ENCODE measurements around the gene VPS16. TPM values are rescaled to one million over a fixed set of nuclear protein-coding genes. Genes with fewer than 3 reads are reported as not detected.
A peak's percentile ranks its signal among the peaks of the same experiment; 100 is the strongest.

VPS16 gene
- total and polyA plus RNA-seq, 2 of the 13 experiments (the other 11 are each of a cell fraction or from before 2014, with no cell fraction given) = 34.2 to 35.4 TPM

DNA sequence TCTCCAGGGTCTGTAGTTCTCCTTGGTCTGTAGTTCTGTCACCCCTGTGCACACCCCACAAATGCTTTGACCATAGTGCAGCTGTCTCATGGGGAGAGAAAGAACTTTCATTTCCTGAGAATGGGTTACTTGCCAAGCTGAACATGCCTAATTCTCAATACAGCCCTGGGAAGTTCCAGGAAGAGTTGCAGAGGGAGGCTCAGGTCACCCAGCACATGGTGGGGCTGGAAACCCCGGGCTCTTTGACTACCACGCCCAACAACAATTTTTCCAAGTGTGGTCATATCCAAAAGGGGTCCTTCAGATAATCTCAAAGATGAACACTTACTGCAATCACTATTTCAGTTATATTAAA is 30.5 kb downstream of the VPS16 start:
- H3K9ac ChIP-seq (ENCODE audit: insufficient read depth, low read depth, low read length) = 0 out of 2 replicates have a peak overlapping the region, but pooled peaks have one; percentile 1
- BruUV-seq (replicated peaks) = no TSS peak
- no peaks in the 10 kb centered on the region for H4K20me1 ChIP-seq (ENCODE audit: insufficient read depth, low read length)
- H3K79me2 ChIP-seq (ENCODE audit: insufficient read depth, low read length) = peaks cover 24% of the 10 kb centered on the region
- H3K4me2 ChIP-seq (ENCODE audit: low read depth, low read length) = peak overlapping the region; percentile 96
- ATAC-seq (no peak), FAIRE-seq (no peak), DNase-seq (ENCODE audit: low spot score) (no peak)
- H3K27ac ChIP-seq (ENCODE audit: extremely low read length, insufficient read depth, low read length) = no peak overlapping the region
- peaks cover 0 to 2% of the 10 kb centered on the region in 2 experiments; a peak in 1 of 5 replicates for H3K36me3 ChIP-seq (replicated peaks in 1 of 2; ENCODE audit: control insufficient read depth in 1 of 2, insufficient read depth in 2 of 2, low read length in 2 of 2)
- CTCF ChIA-PET (ENCODE audit: low intra/inter-chr PET ratio, low total read pairs) = no interaction called here
- H3K4me1 ChIP-seq (ENCODE audit: insufficient read depth, low read length) = peaks cover 51% of the 10 kb centered on the region
- H3K27me3 ChIP-seq (ENCODE audit: control insufficient read depth in 1 of 2, insufficient read depth in 2 of 2, low read length in 2 of 2) = peaks cover 0 to 18% of the 10 kb centered on the region in 2 experiments; a peak in 3 of 5 replicates
- POLR2A ChIA-PET = interaction anchor here (0.6 to 2.0 kb wide), 7 partner anchors 9 to 400 kb away, joined by 3 to 12 read pairs (median 3); partner anchors contain the start of genes MRPS26, PCED1A, SNRPB and VPS16
- WGBS (ENCODE audit: low lambda C conversion rate) = 26% methylated on average over 2 of the region's 2 CpGs
- intact Hi-C loops (cut with micrococcal nuclease; ENCODE audit: unreplicated experiment) (loop anchor here (10.0 kb wide), 1 partner anchor 74 kb away; no protein-coding TSS in a partner anchor), in situ Hi-C loops (cut with HindIII; ENCODE audit: extremely low pct_ligation_motif_present, low pct_unique_long_range_greater_than_20kb) (no loop called here)
- peak overlapping the region; percentile 20 for H2AFZ ChIP-seq (ENCODE audit: low read length)
- H3K9me3 ChIP-seq (ENCODE audit: low read length) = no peaks in the 10 kb centered on the region
- H3K4me3 ChIP-seq (replicated peaks in 1 of 3; ENCODE audit: insufficient read depth in 1 of 3, low read depth in 2 of 3, low read length in 3 of 3) = peak overlapping the region in 2 of 3 experiments; percentile 32 to 98; a peak in 2 of 6 replicates
- TF ChIP-seq, protein P1, sequence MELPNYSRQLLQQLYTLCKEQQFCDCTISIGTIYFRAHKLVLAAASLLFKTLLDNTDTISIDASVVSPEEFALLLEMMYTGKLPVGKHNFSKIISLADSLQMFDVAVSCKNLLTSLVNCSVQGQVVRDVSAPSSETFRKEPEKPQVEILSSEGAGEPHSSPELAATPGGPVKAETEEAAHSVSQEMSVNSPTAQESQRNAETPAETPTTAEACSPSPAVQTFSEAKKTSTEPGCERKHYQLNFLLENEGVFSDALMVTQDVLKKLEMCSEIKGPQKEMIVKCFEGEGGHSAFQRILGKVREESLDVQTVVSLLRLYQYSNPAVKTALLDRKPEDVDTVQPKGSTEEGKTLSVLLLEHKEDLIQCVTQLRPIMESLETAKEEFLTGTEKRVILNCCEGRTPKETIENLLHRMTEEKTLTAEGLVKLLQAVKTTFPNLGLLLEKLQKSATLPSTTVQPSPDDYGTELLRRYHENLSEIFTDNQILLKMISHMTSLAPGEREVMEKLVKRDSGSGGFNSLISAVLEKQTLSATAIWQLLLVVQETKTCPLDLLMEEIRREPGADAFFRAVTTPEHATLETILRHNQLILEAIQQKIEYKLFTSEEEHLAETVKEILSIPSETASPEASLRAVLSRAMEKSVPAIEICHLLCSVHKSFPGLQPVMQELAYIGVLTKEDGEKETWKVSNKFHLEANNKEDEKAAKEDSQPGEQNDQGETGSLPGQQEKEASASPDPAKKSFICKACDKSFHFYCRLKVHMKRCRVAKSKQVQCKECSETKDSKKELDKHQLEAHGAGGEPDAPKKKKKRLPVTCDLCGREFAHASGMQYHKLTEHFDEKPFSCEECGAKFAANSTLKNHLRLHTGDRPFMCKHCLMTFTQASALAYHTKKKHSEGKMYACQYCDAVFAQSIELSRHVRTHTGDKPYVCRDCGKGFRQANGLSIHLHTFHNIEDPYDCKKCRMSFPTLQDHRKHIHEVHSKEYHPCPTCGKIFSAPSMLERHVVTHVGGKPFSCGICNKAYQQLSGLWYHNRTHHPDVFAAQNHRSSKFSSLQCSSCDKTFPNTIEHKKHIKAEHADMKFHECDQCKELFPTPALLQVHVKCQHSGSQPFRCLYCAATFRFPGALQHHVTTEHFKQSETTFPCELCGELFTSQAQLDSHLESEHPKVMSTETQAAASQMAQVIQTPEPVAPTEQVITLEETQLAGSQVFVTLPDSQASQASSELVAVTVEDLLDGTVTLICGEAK (IDR thresholded peaks at IDR 0.05) = no peak
- TF ChIP-seq, protein P1 (CRISPR knock-in tag; IDR thresholded peaks at IDR 0.05) = no peak
- TF ChIP-seq, protein P2, sequence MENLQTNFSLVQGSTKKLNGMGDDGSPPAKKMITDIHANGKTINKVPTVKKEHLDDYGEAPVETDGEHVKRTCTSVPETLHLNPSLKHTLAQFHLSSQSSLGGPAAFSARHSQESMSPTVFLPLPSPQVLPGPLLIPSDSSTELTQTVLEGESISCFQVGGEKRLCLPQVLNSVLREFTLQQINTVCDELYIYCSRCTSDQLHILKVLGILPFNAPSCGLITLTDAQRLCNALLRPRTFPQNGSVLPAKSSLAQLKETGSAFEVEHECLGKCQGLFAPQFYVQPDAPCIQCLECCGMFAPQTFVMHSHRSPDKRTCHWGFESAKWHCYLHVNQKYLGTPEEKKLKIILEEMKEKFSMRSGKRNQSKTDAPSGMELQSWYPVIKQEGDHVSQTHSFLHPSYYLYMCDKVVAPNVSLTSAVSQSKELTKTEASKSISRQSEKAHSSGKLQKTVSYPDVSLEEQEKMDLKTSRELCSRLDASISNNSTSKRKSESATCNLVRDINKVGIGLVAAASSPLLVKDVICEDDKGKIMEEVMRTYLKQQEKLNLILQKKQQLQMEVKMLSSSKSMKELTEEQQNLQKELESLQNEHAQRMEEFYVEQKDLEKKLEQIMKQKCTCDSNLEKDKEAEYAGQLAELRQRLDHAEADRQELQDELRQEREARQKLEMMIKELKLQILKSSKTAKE (CRISPR knock-in tag; IDR thresholded peaks at IDR 0.05; ENCODE audit: borderline replicate concordance) = no peak
- TF ChIP-seq RNF2 (conservative IDR thresholded peaks at IDR 0.05; ENCODE audit: low read depth) (no peak), ZNF709 (CRISPR knock-in tag; IDR thresholded peaks at IDR 0.05) (no peak), TOE1 (CRISPR knock-in tag; IDR thresholded peaks at IDR 0.05) (no peak), IRX3 (CRISPR knock-in tag; IDR thresholded peaks at IDR 0.05; ENCODE audit: borderline replicate concordance, low read depth) (no peak), ZMYM3 (CRISPR knock-in tag; IDR thresholded peaks at IDR 0.05) (peak; percentile 47; the same call in 1 of the 2 replicates)
- TF ChIP-seq, protein P3, sequence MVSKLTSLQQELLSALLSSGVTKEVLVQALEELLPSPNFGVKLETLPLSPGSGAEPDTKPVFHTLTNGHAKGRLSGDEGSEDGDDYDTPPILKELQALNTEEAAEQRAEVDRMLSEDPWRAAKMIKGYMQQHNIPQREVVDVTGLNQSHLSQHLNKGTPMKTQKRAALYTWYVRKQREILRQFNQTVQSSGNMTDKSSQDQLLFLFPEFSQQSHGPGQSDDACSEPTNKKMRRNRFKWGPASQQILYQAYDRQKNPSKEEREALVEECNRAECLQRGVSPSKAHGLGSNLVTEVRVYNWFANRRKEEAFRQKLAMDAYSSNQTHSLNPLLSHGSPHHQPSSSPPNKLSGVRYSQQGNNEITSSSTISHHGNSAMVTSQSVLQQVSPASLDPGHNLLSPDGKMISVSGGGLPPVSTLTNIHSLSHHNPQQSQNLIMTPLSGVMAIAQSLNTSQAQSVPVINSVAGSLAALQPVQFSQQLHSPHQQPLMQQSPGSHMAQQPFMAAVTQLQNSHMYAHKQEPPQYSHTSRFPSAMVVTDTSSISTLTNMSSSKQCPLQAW (CRISPR knock-in tag; IDR thresholded peaks at IDR 0.05) = no peak

All from HepG2 (cell line).